GM12873 (cell line): Measurements from ENCODE around the gene CABLES1.

ENCODE experiments used
- CTCF ChIP-seq: IDR thresholded peaks from 2 replicates; pipeline ENCODE4 v1.5.1; 2012; ENCODE audit warnings: low read depth, mild to moderate bottlenecking, moderate library complexity, low read length, control low read depth; ENCODE audit not compliant: insufficient read depth; ENCODE audit errors: missing control alignments

Gene CABLES1

GRCh38 chr18:23148382-23148781 is 13.1 kb downstream of the CABLES1 start:
- TF ChIP-seq CTCF = no peak

- no peak for TF ChIP-seq CTCF
Observed at GRCh38 chr18:23149570-23149969, 14.3 kb downstream of the CABLES1 start.

GRCh38 chr18:23151414-23152099 is 16.3 kb downstream of the CABLES1 start:
- no peak for TF ChIP-seq CTCF

GRCh38 chr18:23154030-23154429 is 18.7 kb downstream of the CABLES1 start:
- no peak for TF ChIP-seq CTCF

- no peak for TF ChIP-seq CTCF
Observed at GRCh38 chr18:23154823-23155500, 19.7 kb downstream of the CABLES1 start.

GRCh38 chr18:23155537-23155936 is 20.3 kb downstream of the CABLES1 start:
- TF ChIP-seq CTCF = no peak

- TF ChIP-seq CTCF = no peak
Observed at GRCh38 chr18:23156134-23156533, 20.8 kb downstream of the CABLES1 start.
